ENCODE results near the gene DCLRE1A.
"Not testable (repeated sequence)": the region's sequence is repeated elsewhere in the genome, so short reads cannot be mapped to it uniquely, and the experiment has no call there.

Gene DCLRE1A

GRCh38 chr10:113857210-113857609 is 3.3 kb upstream of the DCLRE1A start:
- no peak for DNase-seq

DNA sequence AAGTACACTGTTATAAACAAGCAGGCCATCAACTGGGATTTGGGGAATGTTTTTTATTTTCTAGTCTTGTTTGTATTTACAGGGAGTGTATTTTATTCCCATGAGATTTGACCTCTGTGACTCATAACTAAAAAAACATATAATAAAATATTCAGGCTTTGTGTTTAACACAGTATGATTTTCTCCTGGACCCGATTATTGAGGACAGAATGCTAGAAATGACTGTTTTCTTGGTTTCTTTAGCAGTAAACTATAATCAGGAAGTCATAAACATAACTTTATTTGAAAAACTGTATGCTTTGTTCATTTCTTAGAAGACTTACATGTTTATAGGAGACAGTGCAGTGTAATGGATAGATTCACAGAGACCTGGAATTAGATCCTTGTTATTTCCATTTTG is 2.7 kb upstream of the DCLRE1A start:
- DNase-seq = no peak

DNA sequence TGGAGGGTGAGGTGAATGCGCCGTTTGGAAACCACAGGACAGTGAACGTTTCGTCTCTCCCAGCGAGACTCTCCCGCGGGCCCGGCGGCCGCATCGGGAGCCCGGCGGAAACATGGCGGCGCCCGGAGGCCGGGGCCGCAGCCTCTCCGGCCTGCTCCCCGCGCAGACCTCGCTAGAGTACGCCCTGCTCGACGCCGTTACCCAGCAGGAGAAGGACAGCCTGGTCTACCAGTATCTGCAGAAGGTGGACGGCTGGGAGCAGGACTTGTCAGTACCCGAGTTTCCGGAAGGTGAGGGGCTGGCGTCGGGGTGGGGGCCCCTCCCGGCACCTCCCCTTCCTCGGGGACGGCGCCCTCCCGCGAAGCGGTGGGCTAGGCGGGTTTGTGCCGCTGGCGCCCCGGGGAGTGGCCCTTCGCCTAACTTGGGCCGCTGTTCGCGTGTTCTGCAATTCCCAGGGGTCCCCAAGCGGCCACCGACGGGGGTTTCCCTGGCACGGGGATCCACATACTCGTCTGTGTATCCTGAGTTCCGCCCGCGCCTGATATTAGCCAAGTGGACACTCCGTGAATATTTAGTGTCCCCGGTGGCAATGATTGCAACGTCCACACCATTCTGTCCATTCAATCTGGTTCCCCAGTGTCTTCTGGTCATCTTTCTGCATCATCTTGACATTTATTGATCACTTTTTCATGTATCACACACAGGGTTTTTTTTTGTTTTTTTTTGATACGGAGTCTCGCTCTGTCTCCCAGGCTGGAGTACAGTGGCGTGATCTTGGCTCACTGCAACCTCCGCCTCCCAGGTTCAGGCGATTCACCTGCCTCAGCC is 1.1 kb upstream of the DCLRE1A start:
- peak; percentile 83 for DNase-seq

DNA sequence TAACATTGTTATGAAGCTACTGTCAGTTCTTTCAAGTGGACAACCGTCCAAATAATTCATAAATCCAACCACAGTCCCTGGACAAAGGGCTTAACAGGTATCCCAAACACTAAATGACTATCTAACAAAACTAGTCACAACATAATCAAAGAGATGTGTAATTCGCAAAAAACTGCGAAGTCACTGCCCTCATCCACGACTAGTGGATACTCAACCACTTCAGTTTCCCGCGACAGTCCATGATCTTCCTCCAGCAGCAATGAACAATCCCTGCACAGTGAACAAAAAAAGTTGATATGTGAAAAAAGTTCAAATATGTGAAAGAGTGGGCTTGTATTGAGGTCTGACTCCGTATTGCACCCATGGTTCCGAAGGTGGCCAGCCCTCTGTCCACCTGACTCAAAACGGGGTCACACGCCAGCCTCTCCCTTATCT is 287 bp downstream of the DCLRE1A start:
- DNase-seq = no peak

DNA sequence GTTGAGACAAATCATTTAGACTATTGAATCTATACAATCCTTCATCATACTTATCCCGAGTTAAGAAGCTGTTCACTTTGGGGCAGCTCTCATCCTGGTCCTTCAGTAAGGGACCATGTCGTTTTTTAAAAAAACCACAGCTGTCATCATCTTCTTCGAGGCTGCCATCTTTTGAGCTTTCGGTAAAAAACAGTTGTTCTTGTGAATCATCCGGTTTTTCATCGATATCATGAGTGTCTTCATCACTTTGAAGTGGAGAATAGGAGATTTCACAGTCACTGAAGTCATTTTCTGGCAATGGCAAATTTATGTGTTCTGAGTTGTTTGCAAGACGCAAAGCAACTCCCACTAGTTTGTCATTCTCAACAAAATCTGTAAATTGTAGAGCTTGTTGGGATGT is 3.9 kb downstream of the DCLRE1A start:
- no peak for DNase-seq

- no peak for DNase-seq
Observed at GRCh38 chr10:113849140-113849803, 4.6 kb downstream of the DCLRE1A start.

- no peak for DNase-seq
Observed at GRCh38 chr10:113846036-113846435, 7.8 kb downstream of the DCLRE1A start.

DNA sequence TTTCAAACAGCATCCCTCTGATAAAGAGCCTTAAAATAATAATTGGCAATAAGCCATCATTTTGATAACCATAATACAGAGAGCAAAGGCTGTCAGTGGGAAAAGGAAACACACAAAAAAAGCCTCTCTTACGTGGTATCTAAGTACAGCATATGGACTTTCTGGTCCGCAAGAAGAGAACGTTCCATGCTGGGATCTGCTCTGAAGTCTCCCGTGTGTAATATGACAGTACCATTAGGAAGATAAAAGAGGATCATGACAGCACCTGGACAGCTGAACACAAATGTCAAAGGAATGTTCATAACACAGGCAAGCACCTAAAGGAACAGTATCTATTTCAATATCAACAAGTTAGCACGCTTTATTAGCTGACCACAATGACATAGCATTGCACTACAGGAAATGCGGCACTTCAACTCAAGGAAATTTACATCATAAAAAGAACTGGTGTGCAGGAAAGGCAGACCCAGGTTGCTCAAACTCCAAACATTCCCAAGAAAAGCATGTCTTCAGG is 9.9 kb downstream of the DCLRE1A start:
- no peak for DNase-seq

DNA sequence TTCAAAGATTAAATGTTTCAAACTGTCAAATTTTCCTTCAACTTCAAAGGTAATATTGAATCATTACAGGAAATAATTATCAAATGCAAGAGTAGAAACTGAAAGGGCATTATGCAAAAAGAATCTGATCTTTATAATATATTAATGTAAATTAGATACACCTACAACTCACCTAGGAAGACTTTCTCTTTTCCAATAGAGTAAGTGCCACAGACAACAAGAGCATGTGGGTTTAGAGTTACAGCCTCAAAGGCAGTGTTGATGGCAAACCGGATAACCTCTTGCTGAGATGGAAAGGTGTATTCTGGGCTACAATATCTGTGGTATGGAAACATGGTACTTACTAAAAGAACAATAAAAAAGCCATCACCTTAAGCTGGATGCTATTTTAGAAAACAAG is 11.7 kb downstream of the DCLRE1A start:
- no peak for DNase-seq

DNA sequence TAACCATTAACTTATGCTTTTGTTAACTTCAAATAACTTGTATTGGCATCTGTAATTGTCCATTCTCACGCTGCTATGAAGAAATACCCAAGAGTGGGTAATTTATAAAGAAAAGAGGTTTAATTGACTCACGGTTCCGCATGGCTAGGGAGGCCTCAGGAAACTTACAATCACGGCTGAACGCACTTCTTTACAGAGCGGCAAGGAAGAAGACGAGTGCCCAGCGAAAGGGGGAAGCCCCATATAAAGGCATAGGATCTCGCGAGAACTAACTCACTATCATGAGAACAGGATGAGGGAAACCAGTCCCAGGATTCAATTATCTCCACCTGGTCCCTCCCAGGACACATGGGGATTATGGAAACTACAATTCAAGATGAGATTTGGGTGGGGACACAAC is 25.3 kb downstream of the DCLRE1A start:
- not testable (repeated sequence) for DNase-seq

- DNase-seq = no peak
Observed at GRCh38 chr10:113825791-113826190, 28.1 kb downstream of the DCLRE1A start.

DNA sequence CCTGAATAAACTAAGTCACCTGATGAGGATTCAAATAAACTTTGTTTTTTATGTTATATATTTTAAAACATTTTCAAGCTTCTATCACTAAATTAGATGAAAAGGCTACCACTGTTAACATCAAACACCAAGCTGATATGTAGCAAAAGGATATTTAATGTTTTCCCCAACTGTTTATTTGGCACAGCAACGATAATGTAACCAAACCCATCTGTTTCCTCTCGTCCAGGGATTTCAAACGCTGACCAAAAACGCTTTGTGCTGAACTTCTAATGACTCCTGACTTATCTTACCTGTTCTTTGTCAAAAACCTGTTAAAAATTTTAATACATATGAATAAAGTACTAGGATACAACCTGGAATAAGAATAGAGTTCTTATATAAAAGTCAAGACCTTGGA is 30.5 kb downstream of the DCLRE1A start:
- DNase-seq = no peak

DNA sequence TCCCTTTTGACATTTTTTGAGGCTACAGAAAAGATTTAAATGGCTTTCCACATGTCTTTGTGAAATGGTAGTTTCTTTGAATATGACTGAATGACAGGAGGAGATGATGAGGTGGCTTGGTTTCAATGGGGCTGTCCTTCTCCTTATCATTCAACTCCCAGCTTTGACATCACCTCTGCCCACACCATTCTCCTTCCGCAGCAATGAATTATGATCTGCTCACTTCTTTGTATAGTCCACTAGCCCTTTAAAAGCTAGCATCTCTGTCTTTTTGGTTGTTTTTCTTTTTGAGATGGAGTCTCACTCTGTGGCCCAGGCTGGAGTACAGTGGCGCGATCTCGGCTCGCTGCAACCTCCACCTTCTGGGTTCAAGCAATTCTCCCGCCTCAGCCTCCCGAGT is 31.7 kb downstream of the DCLRE1A start:
- no peak for DNase-seq

- not testable (repeated sequence) for DNase-seq
Observed at GRCh38 chr10:113821306-113821705, 32.6 kb downstream of the DCLRE1A start.

- DNase-seq = no peak
Observed at GRCh38 chr10:113820507-113820906, 33.4 kb downstream of the DCLRE1A start.

- no peak for DNase-seq
Observed at GRCh38 chr10:113819989-113820388, 33.9 kb downstream of the DCLRE1A start.

GRCh38 chr10:113814700-113815099 is 39.2 kb downstream of the DCLRE1A start:
- DNase-seq = not testable (repeated sequence)

GRCh38 chr10:113808168-113808567 is 45.7 kb downstream of the DCLRE1A start:
- DNase-seq = no peak

GRCh38 chr10:113806503-113806902 is 47.4 kb downstream of the DCLRE1A start:
- no peak for DNase-seq

DNA sequence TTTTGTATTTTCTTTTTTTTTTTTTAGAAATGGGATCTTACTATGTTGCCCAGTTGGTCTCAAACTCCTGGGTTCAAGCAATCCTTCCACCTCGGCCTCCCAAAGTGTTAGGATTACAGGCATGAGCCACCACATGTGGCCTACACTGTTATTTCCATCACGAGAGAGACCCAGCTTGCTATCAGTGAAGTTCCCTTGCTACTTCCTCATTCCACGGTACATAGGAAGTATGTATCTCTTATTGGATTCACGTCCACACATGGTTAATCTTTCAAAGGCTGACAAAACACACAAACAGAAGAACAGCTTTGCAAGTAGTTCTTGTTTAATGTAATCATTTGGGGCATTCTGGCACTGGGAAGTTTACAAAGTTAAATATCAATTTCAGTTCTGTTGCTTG is 50.9 kb downstream of the DCLRE1A start:
- DNase-seq = no peak

GRCh38 chr10:113801569-113801968 is 52.3 kb downstream of the DCLRE1A start:
- DNase-seq = no peak

DNA sequence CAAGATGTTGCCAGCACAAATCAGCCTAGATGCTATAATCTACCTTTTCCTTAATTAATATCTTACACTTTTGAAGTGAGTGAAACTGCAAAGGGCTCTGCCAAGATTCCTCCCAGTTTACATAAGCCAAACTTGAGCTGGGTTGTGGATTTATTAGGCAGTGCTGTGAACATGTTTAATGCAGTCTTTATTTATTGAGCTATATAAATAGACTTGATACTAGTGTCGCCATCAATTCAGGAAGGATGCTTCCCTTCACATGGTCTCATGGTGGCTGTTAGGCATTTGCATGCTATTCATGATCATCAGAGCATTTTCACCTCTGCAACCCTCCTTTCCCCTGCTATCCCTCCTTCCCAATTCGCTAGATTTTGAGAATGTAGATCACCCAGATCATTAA is 62.2 kb downstream of the DCLRE1A start:
- DNase-seq = no peak

- DNase-seq = peak; percentile 13
Observed at GRCh38 chr10:113788604-113789083, 65.2 kb downstream of the DCLRE1A start.

All from eye (tissue), 1 donor.